Measurements from ENCODE around the gene ACTMAP. TPM values are rescaled to one million over a fixed set of nuclear protein-coding genes. Genes with fewer than 3 reads are reported as not detected.

Gene ACTMAP
- total RNA-seq, 2 donors from 2014 or later: 3.7 to 5.3 TPM

- DNase-seq (ENCODE audit: low spot score): no peak
- H3K27ac ChIP-seq: no peak overlapping the region
- no peak for TF ChIP-seq CTCF (IDR thresholded peaks at IDR 0.05)
- H3K27me3 ChIP-seq: no peaks in the 10 kb centered on the region
- H3K36me3 ChIP-seq: peaks cover 34% of the 10 kb centered on the region
- H3K4me1 ChIP-seq: peaks cover 0 to 31% of the 10 kb centered on the region in 2 donors
- H3K9me3 ChIP-seq: no peaks in the 10 kb centered on the region
- H3K4me3 ChIP-seq: no peak overlapping the region
These were observed 40.5 kb downstream of the ACTMAP start for GRCh38 chr19:40709817-40710216.

- peaks cover 46% of the 10 kb centered on the region for H3K36me3 ChIP-seq
- no peak for TF ChIP-seq CTCF (IDR thresholded peaks at IDR 0.05)
- DNase-seq (ENCODE audit: low spot score): no peak
- no peaks in the 10 kb centered on the region for H3K9me3 ChIP-seq
- H3K4me1 ChIP-seq: peaks cover 0 to 20% of the 10 kb centered on the region in 2 donors
- no peaks in the 10 kb centered on the region for H3K27me3 ChIP-seq
- H3K4me3 ChIP-seq: no peak overlapping the region
- H3K27ac ChIP-seq: peak overlapping the region in 1 of 2 donors; percentile 78
These were observed 42.7 kb downstream of the ACTMAP start for GRCh38 chr19:40707615-40708014.

GRCh38 chr19:40705950-40706619 lies 44.2 kb downstream of the ACTMAP start:
- DNase-seq (ENCODE audit: low spot score): no peak
- Histone ChIP-seq H3K4me1 (peaks cover 0 to 20% of the 10 kb centered on the region in 2 donors), H3K36me3 (peaks cover 60% of the 10 kb centered on the region), H3K9me3 (no peaks in the 10 kb centered on the region), H3K27ac (peak overlapping the region; percentile 78 to 81), H3K4me3 (no peak overlapping the region), H3K27me3 (no peaks in the 10 kb centered on the region)
- TF ChIP-seq CTCF (IDR thresholded peaks at IDR 0.05): no peak

DNA sequence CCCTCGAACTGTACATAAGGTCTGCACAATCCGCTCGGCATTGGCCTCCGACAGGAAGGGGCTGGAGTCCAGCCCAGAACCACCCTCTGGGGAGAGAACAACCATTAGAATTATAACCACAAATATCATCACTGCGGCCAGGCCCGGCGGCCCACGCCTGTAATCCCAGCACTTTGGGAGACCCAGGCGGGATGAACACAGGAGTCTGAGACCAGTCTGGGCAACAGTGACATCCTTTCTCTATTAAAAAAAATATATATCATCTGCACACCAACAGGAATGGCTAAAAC lies 45.0 kb downstream of the ACTMAP start:
- H3K36me3 ChIP-seq: peaks cover 60% of the 10 kb centered on the region
- no peak for DNase-seq (ENCODE audit: low spot score)

DNA sequence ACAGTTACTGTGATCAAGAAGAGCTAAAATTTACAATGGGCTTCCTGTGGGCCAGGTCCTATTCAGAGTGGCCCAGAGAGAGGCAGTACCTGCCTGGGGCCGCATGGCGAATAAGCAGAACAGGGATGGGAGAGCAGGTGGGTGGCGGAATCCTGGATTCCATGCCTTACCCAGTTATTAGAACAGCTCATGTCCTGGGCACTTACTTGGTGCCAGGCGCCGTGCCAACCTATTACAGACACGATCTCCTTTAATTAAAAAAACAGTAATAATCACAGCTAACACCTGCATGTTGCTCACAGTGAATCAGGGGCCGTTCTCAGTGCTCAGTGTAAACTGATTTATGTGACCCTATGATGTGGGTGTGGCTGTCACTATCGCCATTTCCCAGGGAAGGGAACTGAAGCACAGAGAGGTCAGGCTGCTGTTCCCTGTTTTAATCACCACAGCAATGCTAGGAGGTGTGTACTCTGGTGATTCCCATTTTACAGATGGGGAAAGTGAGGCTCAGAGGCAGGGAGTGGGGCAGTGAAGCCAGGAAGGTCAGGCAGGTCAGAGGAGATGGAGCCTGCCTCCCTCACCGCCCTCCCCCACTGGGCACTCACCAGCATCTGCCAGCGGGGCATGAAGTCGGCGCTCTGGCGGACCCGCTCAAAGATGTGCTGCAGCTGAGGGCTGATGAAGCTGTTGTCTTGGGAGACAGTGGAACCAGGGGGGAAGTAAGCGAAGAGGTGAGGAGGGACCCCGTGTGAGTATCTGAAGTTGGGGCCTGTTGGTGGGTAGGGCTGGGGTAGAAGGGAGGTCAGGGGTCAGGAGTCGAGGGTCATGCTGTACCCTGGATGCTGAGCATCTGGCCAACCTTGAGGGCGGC lies 45.6 kb downstream of the ACTMAP start:
- no peak overlapping the region for H3K4me3 ChIP-seq
- no peak for TF ChIP-seq CTCF (IDR thresholded peaks at IDR 0.05)
- H3K9me3 ChIP-seq: no peaks in the 10 kb centered on the region
- H3K4me1 ChIP-seq: peaks cover 0 to 20% of the 10 kb centered on the region in 2 donors
- no peak for DNase-seq (ENCODE audit: low spot score)
- H3K27ac ChIP-seq: peak overlapping the region; percentile 78 to 81
- H3K27me3 ChIP-seq: no peaks in the 10 kb centered on the region
- peaks cover 59% of the 10 kb centered on the region for H3K36me3 ChIP-seq

More for the DNA sequence above, 45.0 kb downstream of the ACTMAP start:
- TF ChIP-seq CTCF (IDR thresholded peaks at IDR 0.05): no peak
- Histone ChIP-seq H3K4me3 (no peak overlapping the region), H3K9me3 (no peaks in the 10 kb centered on the region), H3K27ac (peak overlapping the region; percentile 78 to 81), H3K27me3 (no peaks in the 10 kb centered on the region), H3K4me1 (peaks cover 0 to 20% of the 10 kb centered on the region in 2 donors)

All from right atrium auricular region (tissue), 2 donors.